Fibroblast of skin of abdomen (primary cell): ENCODE data around the gene LETM1. TPM values are rescaled to one million over a fixed set of nuclear protein-coding genes. Genes with fewer than 3 reads are reported as not detected.

ENCODE experiments used
- DNase-seq: peaks from one replicate; pipeline ENCODE4 v3.0.0-alpha.2; 2013
- polyA plus RNA-seq, 2 experiments: library from polyadenylated mRNA; unstranded; fragments of 120-200 nt; gene quantifications; one replicate each; pipeline ENCODE4 v1.2.1, GENCODE V29; 2013; ENCODE audit not compliant: insufficient read length in 2 of 2

Gene LETM1
- 25.4 TPM for polyA plus RNA-seq (2013, experiment 1 of 2; ENCODE audit: insufficient read length)
- 24.9 TPM for polyA plus RNA-seq (2013, experiment 2 of 2; ENCODE audit: insufficient read length)

- DNase-seq, result peak; percentile 96
These were observed at the start of gene LETM1 for GRCh38 chr4:1856071-1856942. LETM1 (minus strand) TSS chr4:1856156; CDS start chr4:1855950, 206 bp downstream.

- DNase-seq, result no peak
These were observed 48.1 kb upstream of the LETM1 start for GRCh38 chr4:1904042-1904441.

- no peak for DNase-seq
These were observed 47.1 kb upstream of the LETM1 start for GRCh38 chr4:1903035-1903434.

GRCh38 chr4:1902243-1902642 lies 46.3 kb upstream of the LETM1 start:
- no peak for DNase-seq

- no peak for DNase-seq
These were observed 45.2 kb upstream of the LETM1 start for GRCh38 chr4:1901127-1901526.

GRCh38 chr4:1900624-1901023 lies 44.7 kb upstream of the LETM1 start:
- no peak for DNase-seq

- DNase-seq, result no peak
These were observed 44.1 kb upstream of the LETM1 start for GRCh38 chr4:1900087-1900433.

- peak; percentile 76 for DNase-seq
These were observed 43.5 kb upstream of the LETM1 start for GRCh38 chr4:1899149-1900086.

GRCh38 chr4:1898681-1899080 lies 42.7 kb upstream of the LETM1 start:
- no peak for DNase-seq

GRCh38 chr4:1898007-1898406 lies 42.1 kb upstream of the LETM1 start:
- no peak for DNase-seq

- DNase-seq, result no peak
These were observed 40.7 kb upstream of the LETM1 start for GRCh38 chr4:1896658-1896991.

- DNase-seq, result no peak
These were observed 40.2 kb upstream of the LETM1 start for GRCh38 chr4:1895971-1896657.

GRCh38 chr4:1890979-1891570 lies 35.1 kb upstream of the LETM1 start:
- no peak for DNase-seq

GRCh38 chr4:1887052-1887451 lies 31.1 kb upstream of the LETM1 start:
- DNase-seq, result no peak

GRCh38 chr4:1885414-1885813 lies 29.5 kb upstream of the LETM1 start:
- no peak for DNase-seq

- DNase-seq, result peak; percentile 24
These were observed 27.6 kb upstream of the LETM1 start for GRCh38 chr4:1883583-1883982.

- DNase-seq, result no peak
These were observed 26.9 kb upstream of the LETM1 start for GRCh38 chr4:1882850-1883271.

- no peak for DNase-seq
These were observed 24.4 kb upstream of the LETM1 start for GRCh38 chr4:1880332-1880731.

GRCh38 chr4:1879485-1879884 lies 23.5 kb upstream of the LETM1 start:
- DNase-seq, result peak; percentile 35

- no peak for DNase-seq
These were observed 18.2 kb upstream of the LETM1 start for GRCh38 chr4:1874201-1874600.

- DNase-seq, result no peak
These were observed 17.8 kb upstream of the LETM1 start for GRCh38 chr4:1873776-1874175.

GRCh38 chr4:1873291-1873690 lies 17.3 kb upstream of the LETM1 start:
- DNase-seq, result no peak
